GM12878 (cell line): ENCODE measurements around the gene ZNF396. TPM values are rescaled to one million over a fixed set of nuclear protein-coding genes. Genes with fewer than 3 reads are reported as not detected.

Experiments used
- ATAC-seq: fragments of 200-7000 bp; cut with Tn5 transposase; 3 replicates; pipeline ENCODE4 v1.9.1; 2020; ENCODE audit warnings: mild to moderate bottlenecking, moderate library complexity
- BruUV-seq: library from RNA; stranded (reverse); fragments of 400-500 nt; replicated peaks from 2 replicates; lab custom pipeline; 2021; lab: Mats Ljungman, UMichigan
- CTCF ChIA-PET: fragments of 300-600 bp; sonication (Branson Sonifier 250); formaldehyde crosslinking; extraction: SDS; loops from one replicate; lab custom pipeline; 2021; ENCODE audit warnings: inconsistent platforms; lab: Yijun Ruan, JAX
- POLR2A ChIA-PET: fragments of 350-600 bp; formaldehyde crosslinking; extraction: SDS; loops from one replicate; lab custom pipeline; 2021; ENCODE audit warnings: inconsistent platforms; lab: Charles Lee
- RAD21 ChIA-PET: fragments of 300-600 bp; sonication (Branson Sonifier 250); formaldehyde crosslinking; loops from one replicate; lab custom pipeline; 2023; ENCODE audit warnings: antibody characterized with exemption; ENCODE audit not compliant: unreplicated experiment; lab: Charles Lee
- SMC1A ChIA-PET: fragments of 300-600 bp; sonication (Branson Sonifier 250); formaldehyde crosslinking; loops from one replicate; lab custom pipeline; 2023; ENCODE audit not compliant: unreplicated experiment, uncharacterized antibody; lab: Charles Lee
- DNase-seq: peaks from one replicate; pipeline ENCODE4 v3.0.0-alpha.2; 2011; ENCODE audit warnings: low read depth, low spot score
- FAIRE-seq: peaks from 3 replicates; lab custom pipeline; 2011; peaks lifted over from hg19 to GRCh38; lab: Jason Lieb, UNC
- H2AFZ ChIP-seq: 2 replicates; pipeline ENCODE4 v1.6.0; 2011; ENCODE audit warnings: low read depth, low read length, control low read depth; ENCODE audit not compliant: control insufficient read depth
- H3K27ac ChIP-seq: 2 replicates; pipeline ENCODE4 v1.5.1; 2011; ENCODE audit warnings: control low read depth; ENCODE audit not compliant: control insufficient read depth, insufficient read depth
- H3K27me3 ChIP-seq, 2 experiments: replicated peaks in 1 of 2; 2 replicates each; pipeline versions ENCODE4 v1.6.0 to v1.6.1; 2011; ENCODE audit warnings: low read length in 1 of 2; ENCODE audit not compliant: control insufficient read depth in 2 of 2, insufficient read depth in 2 of 2
- H3K36me3 ChIP-seq, 2 experiments: 2 replicates each; pipeline ENCODE4 v1.5.1; 2011; ENCODE audit warnings: low read length in 1 of 2; ENCODE audit not compliant: control insufficient read depth in 2 of 2, insufficient read depth in 2 of 2
- H3K4me1 ChIP-seq: 2 replicates; pipeline ENCODE4 v1.6.1; 2011; ENCODE audit warnings: mild to moderate bottlenecking, low read length, moderate library complexity, mixed read lengths; ENCODE audit not compliant: control insufficient read depth, insufficient read depth
- H3K4me2 ChIP-seq: 2 replicates; pipeline ENCODE4 v1.6.0; 2011; ENCODE audit warnings: control low read depth; ENCODE audit not compliant: control insufficient read depth, insufficient read depth
- H3K4me3 ChIP-seq: fragments of 200-600 bp; sonication (generic); 2 replicates; pipeline ENCODE4 v1.5.1; 2016
- H3K79me2 ChIP-seq: 2 replicates; pipeline ENCODE4 v1.6.0; 2011; ENCODE audit warnings: low read length; ENCODE audit not compliant: control insufficient read depth, insufficient read depth
- H3K9ac ChIP-seq: 2 replicates; pipeline ENCODE4 v1.8.0; 2011; ENCODE audit warnings: low read length, control low read depth, mixed read lengths; ENCODE audit not compliant: control insufficient read depth, insufficient read depth
- H3K9me3 ChIP-seq: replicated peaks from 3 replicates; pipeline ENCODE4 v1.5.1; 2011; ENCODE audit warnings: mild to moderate bottlenecking, low read length; ENCODE audit not compliant: control insufficient read depth, insufficient read depth
- H4K20me1 ChIP-seq: 2 replicates; pipeline ENCODE4 v1.6.0; 2011; ENCODE audit not compliant: control insufficient read depth, insufficient read depth
- CBX3 ChIP-seq: fragments of 200-600 bp; sonication (generic); IDR thresholded peaks from 2 replicates; pipeline ENCODE4 v1.6.1; 2016; ENCODE audit warnings: low read depth, borderline replicate concordance
- CBX5 ChIP-seq: sonication (generic); IDR thresholded peaks from 2 replicates; pipeline ENCODE4 v1.6.1; 2016; ENCODE audit warnings: low read depth, moderate library complexity, mild to moderate bottlenecking, inconsistent platforms
- CREB1 ChIP-seq: IDR thresholded peaks from 2 replicates; pipeline ENCODE4 v1.6.1; 2012; ENCODE audit warnings: low read depth, mild to moderate bottlenecking, inconsistent platforms
- ESRRA ChIP-seq: IDR thresholded peaks from 2 replicates; pipeline ENCODE4 v1.6.1; 2012; ENCODE audit warnings: mild to moderate bottlenecking, low read length, improper control_type of control experiment
- EZH2 ChIP-seq: IDR thresholded peaks from 2 replicates; pipeline ENCODE4 v1.6.1; 2012; ENCODE audit warnings: low read depth, mild to moderate bottlenecking, control low read depth, inconsistent platforms, low read length, borderline replicate concordance; ENCODE audit not compliant: control insufficient read depth
- FOXK2 ChIP-seq: fragments of 450-650 bp; IDR thresholded peaks from 2 replicates; pipeline ENCODE4 v1.6.1; 2017; ENCODE audit warnings: mild to moderate bottlenecking, moderate library complexity
- HCFC1 ChIP-seq: fragments of 150-350 bp; IDR thresholded peaks from 2 replicates; pipeline ENCODE4 v1.6.1; 2014; ENCODE audit warnings: low read length
- HDAC2 ChIP-seq: fragments of 200-600 bp; sonication (generic); IDR thresholded peaks from 2 replicates; pipeline ENCODE4 v1.6.1; 2017
- HDAC6 ChIP-seq: fragments of 200-600 bp; sonication (generic); IDR thresholded peaks from one replicate; pipeline ENCODE4 v1.8.0; 2017; ENCODE audit warnings: antibody characterized with exemption; ENCODE audit not compliant: unreplicated experiment
- HSF1 ChIP-seq: fragments of 150-350 bp; IDR thresholded peaks from 2 replicates; pipeline ENCODE4 v1.6.1; 2014; ENCODE audit warnings: mild to moderate bottlenecking, low read depth, low read length
- NBN ChIP-seq: fragments of 450-650 bp; IDR thresholded peaks from 2 replicates; pipeline ENCODE4 v1.6.1; 2016
- NFYB ChIP-seq: IDR thresholded peaks from 2 replicates; pipeline ENCODE4 v1.6.1; 2011; ENCODE audit warnings: low read depth, mild to moderate bottlenecking, low read length, improper control_type of control experiment, moderate library complexity; ENCODE audit not compliant: insufficient read depth
- NR2F1 ChIP-seq: fragments of 450-650 bp; conservative IDR thresholded peaks from 2 replicates; pipeline ENCODE4 v1.6.1; 2017; ENCODE audit warnings: mild to moderate bottlenecking
- RUNX3 ChIP-seq: IDR thresholded peaks from 2 replicates; pipeline ENCODE4 v1.6.1; 2012; ENCODE audit warnings: low read length, inconsistent platforms
- SP1 ChIP-seq: IDR thresholded peaks from one replicate; pipeline ENCODE4 v1.6.1; 2011; ENCODE audit warnings: low read depth, low read length
- SUPT20H ChIP-seq: IDR thresholded peaks from 2 replicates; pipeline ENCODE4 v1.6.1; 2011; ENCODE audit warnings: low read depth, mild to moderate bottlenecking, low read length, moderate library complexity, borderline replicate concordance; ENCODE audit not compliant: control insufficient read depth
- SUZ12 ChIP-seq: fragments of 200-600 bp; sonication (generic); IDR thresholded peaks from one replicate; pipeline ENCODE4 v1.6.1; 2018; ENCODE audit warnings: antibody characterized with exemption, mild to moderate bottlenecking; ENCODE audit not compliant: unreplicated experiment
- TAF1 ChIP-seq: IDR thresholded peaks from 2 replicates; pipeline ENCODE4 v1.6.1; 2011; ENCODE audit warnings: mild to moderate bottlenecking, low read depth, low read length, borderline replicate concordance
- ZNF217 ChIP-seq: fragments of 450-650 bp; IDR thresholded peaks from 2 replicates; pipeline ENCODE4 v1.6.1; 2017; ENCODE audit warnings: antibody characterized with exemption, mild to moderate bottlenecking
- WGBS: methylation state at CpG from one replicate; pipeline ENCODE4 v1.1.6; 2016; ENCODE audit warnings: low lambda C conversion rate; ENCODE audit not compliant: insufficient replicate concordance, insufficient coverage; ENCODE audit errors: missing lambda C conversion rate; 5-methylcytosine and 5-hydroxymethylcytosine counted together
- in situ Hi-C: fragments of 300-500 bp; cut with MboI; formaldehyde crosslinking; loops from 9 replicates; pipeline ENCODE4 v1.14.3; 2018; ENCODE audit warnings: mixed read lengths
- intact Hi-C: fragments of 100-400 bp; cut with micrococcal nuclease; formaldehyde crosslinking; loops from one replicate; pipeline ENCODE4 v1.14.2; 2022; ENCODE audit not compliant: unreplicated experiment
- polyA plus RNA-seq, 11 experiments: library from polyadenylated mRNA; depleted of rRNA in 4 of 11; unstranded in 6 of 11; stranded (reverse) in 5 of 11; fragments of >200 nt; fragmentation: Nextera tagmentation in 4 of 11; fragmentation: Illumina TruSeq in 1 of 11; extraction: Ambion mirVana in 4 of 11; extraction: Trizol in 1 of 11; gene quantifications; 1 replicate in 1 of 11; 2 replicates in 10 of 11; pipeline versions ENCODE4 v1.2.1 to v1.2.3, GENCODE V29; 2011 to 2016; ENCODE audit warnings: inconsistent platforms in 2 of 11, missing spikeins in 2 of 11, low read depth in 1 of 11
- total RNA-seq, 4 experiments: library from RNA; depleted of rRNA in 3 of 4; stranded (reverse); fragments of >200 nt in 3 of 4; fragmentation: Illumina TruSeq in 1 of 4; extraction: Trizol in 1 of 4; gene quantifications; 2 replicates each; pipeline versions ENCODE4 v1.2.1 to v1.2.3, GENCODE V29; 2013 to 2021
- TF ChIP-seq, protein P1 (sequence below): fragments of 450-650 bp; IDR thresholded peaks from 2 replicates; pipeline ENCODE4 v1.6.1; 2017; ENCODE audit warnings: mild to moderate bottlenecking

ZNF396 gene
- total and polyA plus RNA-seq, 10 of the 15 experiments (the other 5 are each of a cell fraction or from before 2014, with no cell fraction given), result 0.14 to 0.79 (median 0.47) TPM

DNA sequence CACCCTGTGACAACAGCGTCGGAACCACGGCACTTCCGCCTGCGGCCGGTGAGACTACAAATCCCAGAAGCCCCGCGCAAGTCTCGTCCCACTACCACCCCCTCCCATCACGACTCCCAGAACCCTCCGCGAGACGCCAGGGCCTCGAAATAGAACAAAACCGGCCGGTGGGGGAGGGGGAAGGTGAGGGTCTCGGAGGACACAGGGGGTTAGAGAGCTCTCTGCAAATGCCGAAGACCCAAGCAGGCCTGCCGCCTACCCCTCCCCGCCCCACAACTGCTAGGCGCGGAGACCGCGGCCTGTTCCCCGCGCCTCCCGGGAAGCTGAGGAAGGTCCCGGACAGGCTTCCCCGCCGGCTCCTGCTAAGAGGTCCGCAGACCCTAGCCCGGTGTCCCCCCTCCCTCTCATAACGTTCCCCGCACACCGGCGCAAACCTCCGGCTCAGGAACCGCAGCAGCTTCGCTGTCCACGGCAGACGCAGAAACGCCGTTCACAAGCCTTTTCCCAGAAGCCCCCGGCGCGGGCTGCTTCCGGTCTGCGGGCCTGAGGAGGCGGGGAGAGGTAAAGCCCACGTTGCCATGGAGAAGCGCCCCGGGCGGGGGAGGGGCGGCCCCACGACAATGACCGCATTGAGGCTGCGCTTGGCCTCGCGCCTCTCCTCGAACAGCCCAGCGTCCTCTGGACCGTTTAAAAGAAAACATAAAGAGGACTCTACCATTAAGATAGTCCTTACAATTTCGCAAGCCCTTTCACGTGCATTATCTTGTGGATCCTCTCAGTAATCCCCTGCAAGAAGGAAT, 33.0 kb downstream of the ZNF396 start, which contains the start of gene ZNF24 (continued):
- no peak for TF ChIP-seq SUZ12
- peak; percentile 91 for TF ChIP-seq HCFC1
- TF ChIP-seq SP1, result no peak
- TF ChIP-seq CBX5, result 0 out of 2 replicates have a peak, but pooled peaks have one; percentile 49
- TF ChIP-seq CREB1, result peak; percentile 85
- no peak for TF ChIP-seq HSF1
- no peak; the same call in none of the 2 replicates for TF ChIP-seq NBN
- no peak for TF ChIP-seq EZH2

GRCh38 chr18:35343488-35343935, 33.6 kb downstream of the ZNF396 start:
- intact Hi-C loops, result loop anchor here (5.0 to 10.0 kb wide), 3 partner anchors 51 to 299 kb away; partner anchors contain the start of genes INO80C, MAPRE2 and ZSCAN30
- H4K20me1 ChIP-seq, result no peaks in the 10 kb centered on the region
- no peak for DNase-seq
- H3K9me3 ChIP-seq, result peaks cover 2% of the 10 kb centered on the region; the same call in 2 of the 3 replicates
- CTCF ChIA-PET, result interaction anchor here (1.1 to 3.8 kb wide), 4 partner anchors 11 to 153 kb away, joined by 3 to 41 read pairs (median 8); partner anchors contain the start of gene ZNF397
- H3K4me3 ChIP-seq, result peak overlapping the region; percentile 82
- no peak for ATAC-seq
- H3K79me2 ChIP-seq, result peaks cover 37% of the 10 kb centered on the region
- H3K27ac ChIP-seq, result peak overlapping the region; percentile 98
- no peak for TF ChIP-seq SUPT20H
- no peak for TF ChIP-seq FOXK2
- TF ChIP-seq HDAC6, result no peak
- TF ChIP-seq RUNX3, result no peak
- TF ChIP-seq, protein P1, sequence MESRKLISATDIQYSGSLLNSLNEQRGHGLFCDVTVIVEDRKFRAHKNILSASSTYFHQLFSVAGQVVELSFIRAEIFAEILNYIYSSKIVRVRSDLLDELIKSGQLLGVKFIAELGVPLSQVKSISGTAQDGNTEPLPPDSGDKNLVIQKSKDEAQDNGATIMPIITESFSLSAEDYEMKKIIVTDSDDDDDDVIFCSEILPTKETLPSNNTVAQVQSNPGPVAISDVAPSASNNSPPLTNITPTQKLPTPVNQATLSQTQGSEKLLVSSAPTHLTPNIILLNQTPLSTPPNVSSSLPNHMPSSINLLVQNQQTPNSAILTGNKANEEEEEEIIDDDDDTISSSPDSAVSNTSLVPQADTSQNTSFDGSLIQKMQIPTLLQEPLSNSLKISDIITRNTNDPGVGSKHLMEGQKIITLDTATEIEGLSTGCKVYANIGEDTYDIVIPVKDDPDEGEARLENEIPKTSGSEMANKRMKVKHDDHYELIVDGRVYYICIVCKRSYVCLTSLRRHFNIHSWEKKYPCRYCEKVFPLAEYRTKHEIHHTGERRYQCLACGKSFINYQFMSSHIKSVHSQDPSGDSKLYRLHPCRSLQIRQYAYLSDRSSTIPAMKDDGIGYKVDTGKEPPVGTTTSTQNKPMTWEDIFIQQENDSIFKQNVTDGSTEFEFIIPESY, result no peak
- TF ChIP-seq CBX3, result no peak
- no peak for TF ChIP-seq HDAC2
- TF ChIP-seq ESRRA, result no peak
- no peak for TF ChIP-seq NFYB
- TF ChIP-seq TAF1, result no peak
- no peak for TF ChIP-seq ZNF217
- TF ChIP-seq NR2F1, result no peak
- TF ChIP-seq, all 136 proteins: peak for 0
- TSS peak; percentile 60 for BruUV-seq
- H3K36me3 ChIP-seq, result peaks cover 2 to 8% of the 10 kb centered on the region in 2 experiments; a peak in 3 of 4 replicates
- POLR2A ChIA-PET, result no interaction called here
- no peak overlapping the region for H2AFZ ChIP-seq
- H3K4me1 ChIP-seq, result peaks cover 7% of the 10 kb centered on the region; the same call in 1 of the 2 replicates
- in situ Hi-C loops, result loop anchor here (5.0 to 10.0 kb wide), 3 partner anchors 51 to 319 kb away; partner anchors contain the start of genes ZNF397 and ZSCAN30
- WGBS, result 7% methylated on average over 7 of the region's 15 CpGs
- peak overlapping the region; percentile 97 for H3K9ac ChIP-seq
- FAIRE-seq, result no peak
- RAD21 ChIA-PET, result interaction anchor here (0.6 to 3.0 kb wide), 3 partner anchors 11 to 314 kb away, joined by 3 to 17 read pairs (median 3); no protein-coding TSS in a partner anchor
- SMC1A ChIA-PET, result interaction anchor here (1.7 to 1.8 kb wide), 3 partner anchors 36 to 54 kb away, joined by 3 to 9 read pairs (median 6); partner anchors contain the start of gene ZSCAN30
- H3K4me2 ChIP-seq, result peak overlapping the region; percentile 82
- H3K27me3 ChIP-seq, result no peaks in the 10 kb centered on the region
